ENCODE data around the gene COX7A1. TPM values are rescaled to one million over a fixed set of nuclear protein-coding genes. Genes with fewer than 3 reads are reported as not detected.
A peak's percentile ranks its signal among the peaks of the same experiment; 100 is the strongest.

COX7A1 gene
- total and polyA plus RNA-seq, 12 donors: 850 to 3,571 (median 2,660) TPM

DNA sequence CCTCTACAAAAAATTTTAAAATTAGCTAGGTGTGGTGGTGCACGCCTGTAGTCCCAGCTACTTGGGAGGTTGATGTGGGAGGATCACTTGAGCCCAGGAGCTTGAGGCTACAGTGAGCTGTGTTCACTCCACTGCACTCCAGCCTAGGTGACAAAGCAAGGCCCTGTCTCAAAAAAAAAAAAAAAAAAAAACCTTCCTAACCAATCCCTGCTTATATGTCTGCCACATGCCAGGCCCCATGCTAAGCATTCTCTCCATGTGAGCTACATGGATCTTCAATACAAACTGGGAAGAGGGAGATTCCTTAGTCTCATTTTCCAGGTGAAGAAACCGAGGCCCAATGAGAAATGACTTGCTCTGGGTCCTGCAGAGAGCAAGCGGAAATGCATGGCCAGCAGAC is 43.6 kb downstream of the COX7A1 start:
- peaks cover 0 to 9% (median 4%) of the 10 kb centered on the region in 9 donors for H3K4me1 ChIP-seq
- no peaks in the 10 kb centered on the region for H3K27me3 ChIP-seq
- intact Hi-C loops (cut with DNase I): no loop called here
- no peaks in the 10 kb centered on the region for H3K9me3 ChIP-seq
- no peak overlapping the region for H3K4me3 ChIP-seq
- WGBS, 2 donors: 94 to 95% methylated on average over 3 of the region's 3 CpGs
- ATAC-seq (no peak), DNase-seq (no peak)
- TF ChIP-seq, protein P1, sequence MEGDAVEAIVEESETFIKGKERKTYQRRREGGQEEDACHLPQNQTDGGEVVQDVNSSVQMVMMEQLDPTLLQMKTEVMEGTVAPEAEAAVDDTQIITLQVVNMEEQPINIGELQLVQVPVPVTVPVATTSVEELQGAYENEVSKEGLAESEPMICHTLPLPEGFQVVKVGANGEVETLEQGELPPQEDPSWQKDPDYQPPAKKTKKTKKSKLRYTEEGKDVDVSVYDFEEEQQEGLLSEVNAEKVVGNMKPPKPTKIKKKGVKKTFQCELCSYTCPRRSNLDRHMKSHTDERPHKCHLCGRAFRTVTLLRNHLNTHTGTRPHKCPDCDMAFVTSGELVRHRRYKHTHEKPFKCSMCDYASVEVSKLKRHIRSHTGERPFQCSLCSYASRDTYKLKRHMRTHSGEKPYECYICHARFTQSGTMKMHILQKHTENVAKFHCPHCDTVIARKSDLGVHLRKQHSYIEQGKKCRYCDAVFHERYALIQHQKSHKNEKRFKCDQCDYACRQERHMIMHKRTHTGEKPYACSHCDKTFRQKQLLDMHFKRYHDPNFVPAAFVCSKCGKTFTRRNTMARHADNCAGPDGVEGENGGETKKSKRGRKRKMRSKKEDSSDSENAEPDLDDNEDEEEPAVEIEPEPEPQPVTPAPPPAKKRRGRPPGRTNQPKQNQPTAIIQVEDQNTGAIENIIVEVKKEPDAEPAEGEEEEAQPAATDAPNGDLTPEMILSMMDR (IDR thresholded peaks at IDR 0.05): no peak
- H3K36me3 ChIP-seq: peaks cover 0 to 52% (median 17%) of the 10 kb centered on the region in 9 donors
- H3K27ac ChIP-seq: no peak overlapping the region

DNA sequence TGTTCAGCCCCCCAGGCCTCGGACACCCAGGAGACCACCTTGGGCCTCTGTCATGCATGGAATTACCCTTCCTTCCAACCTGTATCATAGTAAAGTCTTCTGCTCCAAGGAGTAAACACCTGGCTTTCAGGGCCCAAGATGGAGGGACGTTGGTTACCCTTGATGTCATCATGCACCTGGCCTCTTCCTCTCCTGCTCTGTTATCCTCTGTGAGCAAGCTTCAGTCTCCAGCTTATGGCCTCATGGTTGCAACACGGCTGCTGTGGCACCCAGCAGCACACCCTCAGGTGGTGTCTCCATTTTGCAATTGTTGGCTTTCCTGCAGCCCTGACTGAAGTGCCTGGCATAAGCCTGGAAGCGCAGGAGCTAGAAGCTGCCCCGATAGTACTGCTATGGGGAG is 45.3 kb downstream of the COX7A1 start:
- H3K4me3 ChIP-seq: no peak overlapping the region
- H3K9me3 ChIP-seq: no peaks in the 10 kb centered on the region
- DNase-seq (no peak), ATAC-seq (no peak)
- H3K4me1 ChIP-seq: peaks cover 0 to 5% (median 0%) of the 10 kb centered on the region in 9 donors
- 96 to 98% methylated on average over 5 of the region's 5 CpGs for WGBS, 2 donors
- H3K27ac ChIP-seq: peak overlapping the region in 3 of 10 donors; percentile 48 to 55 (median 49)
- intact Hi-C loops (cut with DNase I): no loop called here
- TF ChIP-seq, protein P1 (IDR thresholded peaks at IDR 0.05): no peak
- no peaks in the 10 kb centered on the region for H3K27me3 ChIP-seq
- peaks cover 0 to 39% (median 6%) of the 10 kb centered on the region in 9 donors for H3K36me3 ChIP-seq

DNA sequence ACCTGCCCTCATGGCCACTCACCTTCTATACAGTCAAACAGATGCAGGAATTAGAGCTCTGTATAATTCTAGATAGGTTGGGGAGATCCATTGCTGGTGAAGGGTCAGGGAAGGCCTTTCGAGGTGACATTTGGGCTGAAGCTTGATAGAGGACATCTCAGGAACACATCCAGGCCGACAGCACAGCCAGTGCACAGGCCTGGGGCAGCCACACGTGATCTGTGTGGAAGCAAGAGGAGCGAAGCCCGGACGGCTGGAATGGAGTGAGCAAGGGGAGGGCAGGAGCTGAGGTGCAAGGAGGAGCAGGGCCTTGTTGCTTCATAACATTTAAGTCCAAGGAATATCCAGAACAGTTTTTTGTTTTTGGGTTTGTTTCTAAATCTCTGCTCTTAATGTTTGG is 45.8 kb downstream of the COX7A1 start:
- Histone ChIP-seq H3K9me3 (no peaks in the 10 kb centered on the region), H3K36me3 (peaks cover 0 to 37% (median 5%) of the 10 kb centered on the region in 9 donors), H3K4me1 (peaks cover 0 to 9% (median 2%) of the 10 kb centered on the region in 9 donors), H3K27ac (peak overlapping the region in 6 of 10 donors; percentile 9 to 55 (median 32)), H3K27me3 (no peaks in the 10 kb centered on the region), H3K4me3 (no peak overlapping the region)
- DNase-seq: no peak
- 77 to 81% methylated on average over 6 of the region's 6 CpGs for WGBS, 2 donors
- peak in 3 of 8 donors; percentile 38 to 65 (median 42) for ATAC-seq
- intact Hi-C loops (cut with DNase I): no loop called here
- TF ChIP-seq, protein P1 (IDR thresholded peaks at IDR 0.05): no peak

DNA sequence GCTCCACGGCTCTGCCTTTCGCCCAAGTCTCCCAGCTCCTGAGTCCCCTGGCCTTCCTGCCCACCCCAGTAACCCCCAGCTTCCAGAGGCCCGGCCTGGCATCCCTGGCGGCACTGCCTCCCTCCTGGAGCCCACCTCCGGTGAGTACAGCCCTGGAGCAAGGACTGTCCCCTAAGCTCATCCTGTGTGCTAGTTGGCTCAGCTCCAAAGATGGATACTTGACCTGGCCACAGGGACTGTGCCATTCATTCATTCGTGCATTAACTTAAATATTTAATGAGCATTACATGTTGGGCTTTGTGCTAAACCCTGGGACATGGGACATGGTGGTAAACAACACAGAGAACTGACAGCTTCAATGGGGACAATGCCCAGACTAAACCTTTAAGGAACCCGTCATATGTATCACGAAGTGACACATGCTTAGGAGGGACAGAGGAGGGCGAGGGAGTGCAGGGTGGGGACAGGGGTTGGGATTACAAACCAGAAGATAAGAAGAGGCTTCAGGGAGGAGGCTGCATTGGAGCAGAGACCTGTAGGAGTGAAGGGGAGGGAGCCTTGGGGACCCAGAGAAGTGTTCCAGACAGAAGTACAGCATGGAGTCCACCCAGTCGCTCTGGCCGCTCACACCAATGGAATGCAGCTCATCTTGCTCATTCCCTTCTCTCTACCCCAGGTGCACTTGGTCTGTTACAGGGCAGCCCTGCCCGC is 48.2 kb downstream of the COX7A1 start:
- intact Hi-C loops (cut with DNase I): loop anchor here in 1 of 10 donors (5.0 kb wide), 2 partner anchors 37 to 803 kb away; no protein-coding TSS in a partner anchor
- peaks cover 0 to 31% (median 15%) of the 10 kb centered on the region in 9 donors for H3K4me1 ChIP-seq
- H3K9me3 ChIP-seq: no peaks in the 10 kb centered on the region
- DNase-seq (no peak), ATAC-seq (no peak)
- H3K27ac ChIP-seq: no peak overlapping the region
- WGBS, 2 donors: 84 to 85% methylated on average over 12 of the region's 12 CpGs
- TF ChIP-seq, protein P1 (IDR thresholded peaks at IDR 0.05): no peak
- no peak overlapping the region for H3K4me3 ChIP-seq
- peaks cover 0 to 36% (median 0%) of the 10 kb centered on the region in 9 donors for H3K36me3 ChIP-seq
- H3K27me3 ChIP-seq: no peaks in the 10 kb centered on the region

All from heart right ventricle (tissue), 16 donors.